HG03469 (cell line): Measurements from ENCODE around the gene CLDN19.
"Not testable (repeated sequence)": the region's sequence is repeated elsewhere in the genome, so short reads cannot be mapped to it uniquely, and the experiment has no call there.

Source experiments
- ATAC-seq: cut with Tn5 transposase; IDR thresholded peaks from one replicate; pipeline ENCODE4 v1.9.1; 2021; ENCODE audit warnings: mild to moderate bottlenecking, moderate library complexity, moderate number of reproducible peaks; ENCODE audit not compliant: unreplicated experiment

Gene CLDN19

DNA sequence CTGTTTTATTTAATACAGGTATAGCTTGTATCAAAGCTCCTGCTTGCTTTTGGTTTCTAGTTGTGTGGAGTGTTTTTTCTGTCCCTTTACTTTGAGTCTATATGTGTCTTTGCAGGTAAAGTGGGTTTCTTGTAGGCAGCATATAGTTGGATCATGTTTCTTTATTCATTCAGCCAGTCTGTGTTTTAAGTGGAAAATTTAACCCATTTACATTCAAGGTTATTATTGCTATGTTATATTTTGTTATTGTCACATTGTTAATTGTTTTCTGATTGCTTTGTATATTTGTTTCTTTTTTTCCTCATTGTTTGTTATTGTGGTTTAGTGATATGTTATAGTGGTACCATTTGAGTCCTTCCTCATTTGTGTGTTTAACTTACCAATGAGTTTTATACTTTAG lies 26.7 kb downstream of the CLDN19 start:
- ATAC-seq, result no peak

- ATAC-seq, result not testable (repeated sequence)
These were observed 27.2 kb downstream of the CLDN19 start for GRCh38 chr1:42712808-42713207.

DNA sequence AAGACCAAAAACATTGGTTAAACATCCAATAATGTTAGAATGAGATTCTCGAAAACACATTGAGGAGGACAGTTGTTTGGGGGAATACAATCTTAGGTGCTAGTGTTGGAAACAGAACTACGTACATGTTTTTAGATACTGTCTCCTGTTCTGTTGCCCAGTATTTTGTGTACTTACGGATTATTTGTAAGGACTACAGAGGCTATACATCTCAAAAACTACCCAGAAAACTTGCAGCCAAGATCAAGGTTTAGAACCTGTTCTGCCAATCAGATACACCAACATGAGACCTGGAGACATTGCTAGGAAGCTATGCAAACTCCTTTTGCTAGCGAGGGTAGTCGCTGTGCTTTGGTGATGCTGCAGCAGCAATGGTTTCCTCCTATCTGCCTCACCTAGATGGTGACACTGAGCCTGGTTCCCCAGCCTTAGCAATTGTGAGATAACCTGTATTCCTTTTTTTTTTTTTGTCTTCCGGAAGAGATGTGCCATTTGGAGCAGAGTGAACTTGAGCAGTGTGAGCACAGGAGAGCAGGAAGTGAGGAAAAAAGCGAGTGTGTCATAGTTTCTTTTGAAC lies 36.1 kb downstream of the CLDN19 start:
- no peak for ATAC-seq

GRCh38 chr1:42700006-42700405 lies 40.0 kb downstream of the CLDN19 start:
- no peak for ATAC-seq

DNA sequence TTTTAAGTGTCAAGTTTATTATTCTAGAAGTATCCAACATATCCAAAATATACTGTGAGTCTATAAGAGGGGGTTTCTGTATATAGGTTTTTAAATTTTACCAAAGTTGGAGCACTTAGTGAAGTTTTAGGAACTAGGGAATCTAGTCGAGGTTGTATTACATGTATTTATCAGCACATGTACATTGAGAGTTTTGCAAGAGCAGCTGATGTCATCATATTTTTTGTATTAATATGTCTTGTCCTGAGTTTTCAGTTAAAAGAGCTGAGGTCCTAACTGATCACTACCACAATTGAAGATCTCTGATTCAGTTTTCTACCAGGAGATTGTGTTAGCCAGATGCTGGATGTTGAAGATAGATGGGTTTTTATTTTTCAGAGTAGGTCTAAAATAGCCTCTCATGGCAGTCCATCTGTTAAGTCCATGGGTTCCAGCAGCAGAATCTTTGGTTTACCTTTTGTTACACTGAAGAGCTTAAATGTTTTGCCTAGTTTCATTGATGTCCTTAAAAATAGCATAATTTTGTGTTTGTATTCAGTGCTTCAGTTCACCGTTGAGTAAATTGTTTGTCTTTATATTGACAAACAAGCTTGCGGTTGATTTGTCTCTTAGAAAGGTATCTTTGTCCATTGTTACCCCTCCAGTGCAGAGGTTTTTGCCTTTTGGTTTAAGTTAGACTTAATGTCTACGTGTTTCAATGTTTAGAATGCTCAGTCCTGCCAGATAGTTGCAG lies 41.8 kb downstream of the CLDN19 start:
- no peak for ATAC-seq

GRCh38 chr1:42692911-42693310 lies 47.1 kb downstream of the CLDN19 start:
- ATAC-seq, result no peak

- no peak for ATAC-seq
These were observed 47.6 kb downstream of the CLDN19 start for GRCh38 chr1:42692461-42692860.

DNA sequence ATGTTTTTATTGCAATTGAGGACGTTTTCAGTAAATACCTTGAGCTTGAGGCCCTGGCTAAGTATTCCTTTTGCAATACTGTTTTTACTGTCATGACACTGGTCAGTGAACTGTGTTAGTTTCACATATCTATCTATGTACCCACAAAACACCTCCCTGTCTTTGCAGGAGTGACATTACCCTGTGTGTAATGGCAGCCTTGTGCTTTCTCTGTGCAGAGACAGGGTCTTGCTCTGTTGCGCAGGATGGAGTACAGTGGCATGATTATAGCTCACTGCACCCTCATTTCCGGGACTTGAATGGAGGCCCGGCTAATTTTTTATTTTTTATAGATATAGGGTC lies 48.9 kb downstream of the CLDN19 start:
- ATAC-seq, result no peak

- no peak for ATAC-seq
These were observed 49.4 kb downstream of the CLDN19 start for GRCh38 chr1:42690477-42691156.

GRCh38 chr1:42689912-42690311 lies 50.1 kb downstream of the CLDN19 start:
- ATAC-seq, result no peak

DNA sequence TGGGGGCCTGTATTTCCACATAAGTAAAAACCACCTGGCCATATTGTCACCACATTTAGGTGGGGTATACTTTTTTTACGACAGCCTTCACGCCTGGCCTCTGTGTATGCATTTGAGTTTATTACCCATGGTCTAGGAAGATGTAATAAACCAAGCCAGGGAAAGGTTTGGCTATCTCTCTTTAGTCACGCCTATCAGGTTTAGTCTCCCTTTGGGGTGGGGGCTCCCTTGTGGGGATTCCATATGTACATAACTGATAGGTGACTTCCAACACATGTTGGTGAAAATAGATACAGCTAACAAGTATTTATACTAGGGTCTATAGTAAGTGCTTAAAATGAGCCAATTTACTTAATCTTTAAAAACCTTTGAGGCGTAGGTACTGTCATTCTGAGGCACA lies 53.6 kb downstream of the CLDN19 start:
- no peak for ATAC-seq

DNA sequence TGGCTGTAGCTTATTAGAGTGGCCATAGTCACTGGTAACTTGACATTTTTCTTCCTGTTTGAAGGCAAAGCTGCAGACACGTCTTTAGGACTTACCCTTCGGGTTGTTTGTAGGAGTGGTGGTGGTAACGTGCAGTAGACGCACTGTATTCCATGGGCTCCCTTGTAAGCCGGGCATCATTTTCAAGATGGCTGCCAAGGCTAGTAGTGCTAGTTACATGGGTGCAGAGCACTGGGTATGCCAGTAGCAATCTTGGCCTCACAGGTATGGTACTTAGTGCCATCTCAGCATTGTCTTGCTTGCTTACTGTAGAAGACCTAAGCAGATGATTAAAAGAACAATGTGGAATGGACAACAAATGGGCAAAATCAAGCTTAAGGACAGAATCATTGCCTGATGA lies 55.9 kb downstream of the CLDN19 start:
- ATAC-seq, result no peak
